ENCODE measurements around the gene SCFD2.

The SCFD2 gene

DNA sequence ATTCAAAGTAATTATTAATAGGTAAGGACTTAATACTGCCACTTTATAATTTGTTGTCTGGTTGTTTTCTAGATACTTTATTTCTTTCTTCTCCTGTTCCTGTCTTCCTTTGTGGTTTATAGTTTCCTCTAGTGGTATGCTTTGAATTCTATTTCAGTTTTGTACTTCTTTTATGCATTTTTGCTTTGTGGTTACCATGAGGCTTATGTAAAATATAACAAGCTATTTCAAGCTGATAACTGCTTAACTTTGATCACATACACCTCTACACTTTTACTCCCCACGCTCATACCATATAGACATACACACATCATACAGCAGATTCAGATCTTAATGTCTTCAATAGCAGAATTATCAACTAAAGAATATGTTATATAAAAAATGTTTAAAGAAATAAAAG is 192.3 kb downstream of the SCFD2 start:
- no peak overlapping the region for H3K27ac Mint-ChIP-seq
- peaks cover 34% of the 10 kb centered on the region for H3K9me3 Mint-ChIP-seq
- H3K27me3 Mint-ChIP-seq = no peaks in the 10 kb centered on the region
- H3K4me3 Mint-ChIP-seq = no peak overlapping the region
- no peak for DNase-seq
- ATAC-seq = no peak
- peaks cover 12% of the 10 kb centered on the region for H3K4me1 Mint-ChIP-seq
- peaks cover 44% of the 10 kb centered on the region for H3K36me3 Mint-ChIP-seq (ENCODE audit: low read depth)

DNA sequence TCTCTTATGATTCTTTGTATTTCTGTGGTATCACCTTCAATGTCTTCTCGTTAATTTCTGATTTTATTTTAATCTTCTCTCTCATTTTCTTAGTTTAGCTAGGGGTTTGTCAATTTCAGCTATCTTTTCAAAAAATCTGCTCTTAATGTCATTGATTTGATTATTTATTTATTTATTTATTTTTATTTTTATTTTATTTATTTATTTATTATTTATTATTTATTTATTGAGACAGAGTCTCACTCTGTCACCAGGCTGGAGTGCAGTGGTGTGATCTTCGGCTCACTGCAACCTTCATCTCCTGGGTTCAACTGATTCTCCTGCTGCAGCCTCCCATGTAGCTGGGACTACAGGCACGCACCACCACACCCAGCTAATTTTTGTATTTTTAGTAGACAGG is 194.1 kb downstream of the SCFD2 start:
- no peak for ATAC-seq
- Mint-ChIP-seq H3K36me3 (ENCODE audit: low read depth) (peaks cover 28% of the 10 kb centered on the region), H3K27ac (no peak overlapping the region)

DNA sequence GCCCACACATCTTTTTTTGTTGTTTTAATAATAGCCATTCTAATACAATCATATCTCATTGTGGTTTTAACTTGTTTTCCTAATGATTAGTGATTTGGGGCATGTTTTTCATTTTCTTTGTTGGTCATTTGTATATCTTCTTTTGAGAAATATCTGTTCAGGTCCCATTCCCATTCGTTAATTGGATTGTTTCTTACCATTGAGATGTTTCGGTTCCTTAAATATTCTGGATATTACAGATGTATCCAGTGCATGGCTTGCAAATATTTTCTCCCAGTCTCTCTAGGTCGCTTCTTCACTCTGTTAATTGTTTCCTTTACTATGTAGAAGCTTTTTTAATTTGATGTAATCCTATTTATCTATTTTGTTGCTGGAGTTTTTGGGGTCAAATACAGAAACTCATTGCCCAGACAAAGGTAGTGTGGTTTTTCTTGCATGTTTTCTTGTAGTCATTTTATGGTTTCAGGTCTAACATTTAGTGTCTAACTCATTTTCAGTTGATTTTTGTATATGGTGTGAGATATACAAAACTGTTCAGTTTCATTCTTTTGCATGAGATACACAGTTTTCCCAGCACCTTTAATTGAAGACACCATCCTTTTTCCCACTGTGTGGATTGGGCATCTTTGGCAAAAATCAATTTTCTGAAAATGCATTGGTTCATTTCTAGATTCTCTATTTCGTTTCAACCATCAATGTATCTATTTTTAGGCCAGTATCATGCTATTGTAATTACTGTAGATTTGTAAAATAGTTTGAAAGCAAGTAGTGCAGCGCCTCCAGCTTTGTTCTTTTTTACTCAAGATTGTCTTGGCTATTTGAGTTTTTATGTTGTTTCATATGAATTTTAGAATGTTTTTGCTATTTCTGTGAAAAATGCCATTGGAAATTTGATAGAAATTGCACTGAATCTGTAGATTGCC is 195.9 kb downstream of the SCFD2 start:
- no peak overlapping the region for H3K27ac Mint-ChIP-seq
- ATAC-seq = no peak
- H3K4me1 Mint-ChIP-seq = peaks cover 5% of the 10 kb centered on the region
- no peaks in the 10 kb centered on the region for H3K27me3 Mint-ChIP-seq
- no peak for DNase-seq
- peaks cover 31% of the 10 kb centered on the region for H3K36me3 Mint-ChIP-seq (ENCODE audit: low read depth)
- H3K9me3 Mint-ChIP-seq = peaks cover 32% of the 10 kb centered on the region
- no peak overlapping the region for H3K4me3 Mint-ChIP-seq

More for the DNA sequence above, 194.1 kb downstream of the SCFD2 start:
- Mint-ChIP-seq H3K27me3 (no peaks in the 10 kb centered on the region), H3K4me1 (peaks cover 7% of the 10 kb centered on the region), H3K9me3 (peaks cover 28% of the 10 kb centered on the region), H3K4me3 (no peak overlapping the region)
- DNase-seq = no peak

DNA sequence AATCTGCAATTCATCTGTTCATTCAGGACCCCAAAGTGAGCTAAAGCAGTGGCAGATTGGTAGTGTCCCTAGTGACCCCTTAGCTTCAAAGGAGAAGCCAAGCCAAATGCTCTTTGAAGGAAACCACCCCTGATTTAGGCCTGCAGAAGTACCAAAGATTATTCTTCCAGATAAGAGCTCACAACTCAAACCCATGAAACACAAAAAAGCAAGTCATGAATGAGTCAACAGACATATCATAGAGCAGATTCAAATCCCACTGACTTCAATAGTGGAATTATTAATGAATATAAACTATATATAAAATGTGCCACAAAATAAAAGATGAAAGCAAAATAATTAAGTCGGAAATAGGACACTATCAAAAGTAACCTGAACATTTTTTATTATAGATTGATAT is 197.6 kb downstream of the SCFD2 start:
- Mint-ChIP-seq H3K9me3 (peaks cover 24% of the 10 kb centered on the region), H3K36me3 (ENCODE audit: low read depth) (peaks cover 26% of the 10 kb centered on the region), H3K4me1 (no peaks in the 10 kb centered on the region), H3K4me3 (no peak overlapping the region), H3K27me3 (no peaks in the 10 kb centered on the region), H3K27ac (no peak overlapping the region)
- DNase-seq (no peak), ATAC-seq (no peak)

DNA sequence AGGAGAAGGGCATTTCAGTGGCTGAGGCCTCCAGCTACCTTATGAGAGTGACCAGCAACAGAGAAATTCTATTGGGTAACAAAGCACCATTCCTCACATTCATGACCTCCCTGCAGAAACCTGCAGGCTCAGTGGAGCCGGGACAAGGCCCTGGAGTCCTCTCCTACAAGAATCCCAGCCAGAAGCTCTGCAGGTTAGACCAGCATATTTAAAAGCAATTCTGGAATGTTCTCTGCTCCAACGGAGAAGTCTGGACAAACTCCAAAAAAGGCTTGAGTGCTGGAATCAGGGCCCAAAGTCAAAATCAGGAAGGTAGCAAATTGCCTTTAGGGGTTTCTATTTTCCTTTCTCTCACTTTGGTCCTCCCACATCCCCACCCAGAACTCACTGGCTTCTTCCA is 202.9 kb downstream of the SCFD2 start:
- DNase-seq (no peak), ATAC-seq (no peak)
- Mint-ChIP-seq H3K27me3 (no peaks in the 10 kb centered on the region), H3K36me3 (ENCODE audit: low read depth) (peaks cover 20% of the 10 kb centered on the region), H3K4me3 (no peak overlapping the region), H3K9me3 (peaks cover 5% of the 10 kb centered on the region), H3K27ac (no peak overlapping the region), H3K4me1 (no peaks in the 10 kb centered on the region)

DNA sequence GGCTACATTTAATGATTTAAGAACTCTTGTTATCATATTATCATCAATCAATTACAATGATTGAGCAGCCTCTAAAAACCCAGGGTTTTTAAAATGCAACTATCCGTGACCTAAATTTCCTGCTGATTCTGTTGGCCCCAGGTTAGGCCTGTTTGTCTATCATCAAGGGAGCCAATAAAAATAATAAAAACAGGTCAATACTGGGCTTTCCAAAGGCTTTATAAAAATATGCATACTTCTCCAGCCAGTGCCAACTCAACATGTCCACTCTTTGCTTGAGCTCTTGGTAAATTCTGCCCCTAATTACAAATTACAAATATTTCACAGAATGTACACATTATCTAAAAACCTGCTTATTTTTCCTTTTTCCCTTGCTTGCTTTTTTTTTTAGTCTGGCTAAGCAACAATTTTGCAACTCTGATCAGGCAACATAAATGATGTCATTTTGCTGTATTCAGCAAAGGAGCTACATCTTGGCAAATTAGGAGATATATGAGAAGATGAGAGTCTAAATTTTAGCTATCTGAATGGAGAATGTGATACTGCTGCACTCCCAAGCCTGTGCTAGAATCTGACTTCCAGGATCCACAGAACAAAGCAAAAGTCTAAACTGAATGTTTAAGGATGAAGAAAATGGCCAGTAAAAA is 204.0 kb downstream of the SCFD2 start:
- peaks cover 5% of the 10 kb centered on the region for H3K9me3 Mint-ChIP-seq
- H3K4me1 Mint-ChIP-seq = no peaks in the 10 kb centered on the region
- no peak for ATAC-seq
- no peak for DNase-seq
- H3K27ac Mint-ChIP-seq = no peak overlapping the region
- no peaks in the 10 kb centered on the region for H3K27me3 Mint-ChIP-seq
- peaks cover 26% of the 10 kb centered on the region for H3K36me3 Mint-ChIP-seq (ENCODE audit: low read depth)
- no peak overlapping the region for H3K4me3 Mint-ChIP-seq

DNA sequence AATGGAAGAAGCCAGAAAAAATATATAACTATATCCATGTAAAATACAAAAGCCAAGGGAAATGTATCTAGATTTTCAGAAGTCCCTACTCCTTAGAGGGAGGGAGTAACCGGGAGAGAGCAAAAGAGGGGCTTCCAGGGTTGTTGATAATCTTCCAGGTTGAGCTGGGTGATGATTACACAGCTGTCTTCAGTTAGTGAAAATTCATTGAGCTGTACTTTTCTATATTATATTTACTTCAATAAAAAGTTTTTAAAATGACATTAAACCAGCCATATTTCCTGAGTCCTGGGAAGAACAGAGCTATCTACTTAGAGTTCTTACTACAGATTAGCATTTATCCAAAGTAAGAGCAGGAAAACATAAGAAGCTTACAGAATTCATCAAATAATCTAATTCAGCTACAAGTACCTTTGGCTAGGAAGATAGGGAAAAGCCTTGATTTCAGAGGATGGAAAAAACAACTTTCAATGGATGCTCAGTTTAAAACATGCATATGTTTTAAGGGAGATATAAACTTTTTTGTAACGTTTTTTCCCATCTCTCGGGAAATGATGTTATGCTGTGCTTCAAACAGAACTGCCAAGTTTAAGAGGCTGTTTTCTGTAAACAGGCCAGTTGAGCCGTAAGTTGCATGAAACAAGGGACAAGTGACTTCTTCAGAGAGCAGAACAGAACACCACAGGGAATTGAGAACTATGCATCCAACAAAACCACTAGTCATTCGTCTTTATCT is 204.6 kb downstream of the SCFD2 start:
- Mint-ChIP-seq H3K27ac (no peak overlapping the region), H3K27me3 (no peaks in the 10 kb centered on the region)

DNA sequence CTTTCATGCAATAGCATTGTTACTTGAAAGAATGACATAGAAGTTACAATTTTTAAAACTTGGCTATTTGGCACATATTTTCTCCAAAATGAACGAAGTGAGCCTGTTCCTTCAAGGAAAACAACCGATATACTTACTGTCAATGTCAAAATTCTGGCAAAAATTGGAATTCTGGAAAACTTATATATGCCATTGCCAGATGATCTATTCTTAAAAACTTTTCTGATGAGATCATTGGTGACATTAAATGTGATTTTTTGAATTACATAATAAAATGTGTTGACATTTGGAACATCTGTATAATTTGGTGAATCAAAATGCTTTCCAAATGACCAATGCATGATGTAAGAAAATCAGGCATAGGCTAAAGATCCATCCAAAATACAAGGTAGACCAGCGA is 209.0 kb downstream of the SCFD2 start:
- Mint-ChIP-seq H3K36me3 (ENCODE audit: low read depth) (peaks cover 42% of the 10 kb centered on the region), H3K27me3 (no peaks in the 10 kb centered on the region), H3K4me3 (no peak overlapping the region), H3K4me1 (no peaks in the 10 kb centered on the region), H3K9me3 (no peaks in the 10 kb centered on the region), H3K27ac (no peak overlapping the region)
- no peak for DNase-seq
- no peak for ATAC-seq

More for the DNA sequence above, 204.6 kb downstream of the SCFD2 start:
- Mint-ChIP-seq H3K4me3 (no peak overlapping the region), H3K4me1 (no peaks in the 10 kb centered on the region), H3K9me3 (peaks cover 2% of the 10 kb centered on the region), H3K36me3 (ENCODE audit: low read depth) (peaks cover 25% of the 10 kb centered on the region)
- DNase-seq (no peak), ATAC-seq (no peak)

DNA sequence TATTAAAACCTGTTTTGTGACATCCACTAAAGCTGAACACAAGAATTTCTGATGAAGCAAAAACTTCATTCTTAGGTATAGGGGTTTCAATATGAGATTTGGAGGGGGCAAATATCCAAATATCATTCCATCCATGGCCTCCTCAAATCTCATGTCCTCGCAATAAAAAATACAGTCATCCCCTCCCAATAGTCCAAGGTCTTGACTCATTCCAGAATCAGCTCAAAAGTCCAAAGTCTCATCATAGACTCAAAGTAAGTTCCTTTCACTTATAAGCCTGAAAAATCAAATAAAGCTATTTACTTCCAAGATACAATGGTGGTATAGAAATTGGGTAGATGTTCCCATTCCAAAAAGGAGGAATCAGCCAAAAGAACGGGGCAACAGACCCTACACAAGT is 213.4 kb downstream of the SCFD2 start:
- ATAC-seq (no peak), DNase-seq (no peak)
- H3K27ac Mint-ChIP-seq = no peak overlapping the region
- no peaks in the 10 kb centered on the region for H3K4me1 Mint-ChIP-seq
- peaks cover 3% of the 10 kb centered on the region for H3K9me3 Mint-ChIP-seq
- H3K27me3 Mint-ChIP-seq = no peaks in the 10 kb centered on the region
- H3K4me3 Mint-ChIP-seq = no peak overlapping the region
- peaks cover 36% of the 10 kb centered on the region for H3K36me3 Mint-ChIP-seq (ENCODE audit: low read depth)

DNA sequence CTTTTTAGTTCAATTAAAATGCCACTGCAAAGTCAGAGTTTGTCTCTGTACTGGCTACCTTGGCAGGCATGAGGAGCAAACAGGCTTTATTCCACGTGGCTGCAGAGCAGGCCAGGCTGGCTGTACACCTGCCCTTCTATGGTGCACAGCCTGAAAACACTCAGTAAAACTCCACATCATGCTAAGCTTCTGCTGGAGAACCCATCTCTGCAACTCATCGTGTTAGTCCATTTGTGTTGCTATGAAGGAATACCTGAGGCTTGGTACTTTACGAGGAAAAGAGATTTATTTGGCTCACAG is 214.4 kb downstream of the SCFD2 start:
- ATAC-seq (no peak), DNase-seq (no peak)
- peaks cover 3% of the 10 kb centered on the region for H3K9me3 Mint-ChIP-seq
- peaks cover 29% of the 10 kb centered on the region for H3K36me3 Mint-ChIP-seq (ENCODE audit: low read depth)
- no peak overlapping the region for H3K27ac Mint-ChIP-seq
- H3K4me3 Mint-ChIP-seq = no peak overlapping the region
- no peaks in the 10 kb centered on the region for H3K27me3 Mint-ChIP-seq
- H3K4me1 Mint-ChIP-seq = no peaks in the 10 kb centered on the region

DNA sequence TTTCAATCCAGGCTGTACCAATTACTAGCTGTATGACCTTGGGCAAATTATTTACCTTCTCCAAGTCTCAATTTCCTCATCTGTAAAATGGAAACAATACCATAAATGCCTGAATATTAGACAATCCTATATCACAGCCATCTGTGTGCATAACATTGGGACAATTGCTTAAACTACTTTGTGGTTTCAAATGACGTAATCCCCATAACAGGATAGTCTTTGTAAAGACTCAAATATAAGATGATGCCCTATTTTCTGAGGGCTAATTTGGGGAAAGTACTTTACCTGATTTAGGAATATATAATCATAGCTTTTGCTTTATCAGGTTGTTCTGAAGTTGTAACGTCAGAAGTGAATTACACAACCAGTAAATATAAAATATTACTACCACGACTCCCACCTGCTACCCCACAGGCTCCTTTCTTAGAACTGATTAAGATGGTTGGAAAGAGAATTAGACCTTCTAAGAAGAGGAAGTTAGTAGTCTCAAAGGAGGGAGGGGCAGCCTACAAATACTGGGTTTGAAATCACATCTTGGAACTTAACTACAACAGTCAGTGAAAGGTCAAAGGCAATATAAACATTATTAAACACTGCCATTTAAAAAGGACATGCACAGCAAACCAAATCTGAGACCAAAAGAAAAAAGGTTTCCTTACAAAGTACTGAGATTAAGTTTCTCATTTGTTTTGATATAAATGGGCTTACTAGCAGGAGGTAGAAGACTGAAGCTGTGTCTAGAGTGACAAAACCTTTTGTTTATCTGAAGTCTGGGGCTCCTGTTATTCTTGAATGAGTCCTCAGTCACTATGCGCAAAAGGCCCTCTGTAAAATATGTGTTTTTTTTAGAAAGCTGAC is 215.0 kb downstream of the SCFD2 start:
- peaks cover 29% of the 10 kb centered on the region for H3K36me3 Mint-ChIP-seq (ENCODE audit: low read depth)
- H3K9me3 Mint-ChIP-seq = peaks cover 3% of the 10 kb centered on the region
- H3K4me1 Mint-ChIP-seq = no peaks in the 10 kb centered on the region
- H3K27me3 Mint-ChIP-seq = no peaks in the 10 kb centered on the region
- ATAC-seq (no peak), DNase-seq (no peak)
- no peak overlapping the region for H3K27ac Mint-ChIP-seq
- H3K4me3 Mint-ChIP-seq = no peak overlapping the region

DNA sequence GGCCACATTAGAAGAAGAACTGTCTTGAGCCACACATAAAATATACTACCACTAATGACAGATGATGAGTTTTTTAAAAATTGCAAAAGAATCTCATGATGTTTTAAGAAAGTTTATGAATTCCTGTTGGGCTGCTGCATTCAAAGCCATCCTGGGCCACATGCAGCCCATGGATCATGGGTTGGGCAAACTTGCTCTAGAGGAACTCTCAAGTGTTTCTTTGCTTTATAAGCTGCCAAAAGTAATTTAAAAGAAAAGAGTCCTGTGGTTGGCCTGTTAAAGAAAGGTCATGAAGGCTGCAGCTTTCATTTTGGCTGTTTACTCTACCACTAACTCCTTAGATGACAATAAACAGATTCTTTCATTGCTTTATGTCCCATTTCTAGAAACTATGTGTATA is 218.2 kb downstream of the SCFD2 start:
- peaks cover 3% of the 10 kb centered on the region for H3K9me3 Mint-ChIP-seq
- H3K4me3 Mint-ChIP-seq = no peak overlapping the region
- peaks cover 5% of the 10 kb centered on the region for H3K4me1 Mint-ChIP-seq
- H3K36me3 Mint-ChIP-seq (ENCODE audit: low read depth) = peaks cover 21% of the 10 kb centered on the region
- ATAC-seq = no peak
- H3K27ac Mint-ChIP-seq = no peak overlapping the region
- H3K27me3 Mint-ChIP-seq = no peaks in the 10 kb centered on the region
- no peak for DNase-seq

DNA sequence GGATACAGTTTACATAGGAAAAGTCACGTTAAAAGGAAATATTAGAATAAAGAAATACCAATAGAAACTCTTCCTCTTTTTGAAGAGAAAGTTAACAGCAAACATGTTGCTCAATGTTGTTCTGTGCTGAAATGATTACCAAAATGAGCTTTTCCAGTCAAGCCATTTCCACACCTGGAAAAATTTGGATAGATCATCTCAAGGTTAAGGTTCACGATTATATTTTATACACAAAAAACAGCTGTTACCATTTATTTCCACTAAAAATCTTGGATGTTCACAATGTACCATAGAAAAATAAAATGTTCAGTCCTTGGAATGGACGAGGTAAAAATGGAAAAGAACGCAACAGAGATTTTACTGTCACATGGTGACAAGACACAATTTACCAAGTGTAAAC is 218.7 kb downstream of the SCFD2 start:
- no peak overlapping the region for H3K27ac Mint-ChIP-seq
- DNase-seq (no peak), ATAC-seq (no peak)

DNA sequence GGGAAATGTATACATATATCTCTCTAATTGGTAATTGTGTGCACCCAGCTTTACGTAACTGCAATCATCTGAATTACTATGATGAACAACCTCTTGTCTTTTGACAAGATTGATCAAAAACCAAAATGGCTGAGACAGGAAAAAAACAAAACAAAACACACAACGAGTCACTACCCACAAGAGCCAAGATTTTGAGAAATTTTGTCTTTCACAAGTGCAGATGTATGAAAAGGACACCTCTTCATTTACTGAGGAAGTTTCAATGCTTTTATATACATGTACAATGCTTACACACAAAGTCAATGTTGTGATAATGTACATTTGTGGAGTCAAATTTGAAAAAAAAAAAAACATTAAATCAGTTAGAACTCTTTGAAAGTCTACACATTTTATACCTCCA is 224.6 kb downstream of the SCFD2 start:
- no peak for ATAC-seq
- Mint-ChIP-seq H3K4me3 (no peak overlapping the region), H3K36me3 (ENCODE audit: low read depth) (peaks cover 40% of the 10 kb centered on the region)

More for the DNA sequence above, 218.7 kb downstream of the SCFD2 start:
- peaks cover 5% of the 10 kb centered on the region for H3K4me1 Mint-ChIP-seq
- peaks cover 25% of the 10 kb centered on the region for H3K36me3 Mint-ChIP-seq (ENCODE audit: low read depth)
- peaks cover 3% of the 10 kb centered on the region for H3K9me3 Mint-ChIP-seq
- no peak overlapping the region for H3K4me3 Mint-ChIP-seq
- H3K27me3 Mint-ChIP-seq = no peaks in the 10 kb centered on the region

More for the DNA sequence above, 224.6 kb downstream of the SCFD2 start:
- DNase-seq = no peak
- Mint-ChIP-seq H3K27me3 (no peaks in the 10 kb centered on the region), H3K27ac (no peak overlapping the region), H3K4me1 (peaks cover 22% of the 10 kb centered on the region), H3K9me3 (peaks cover 4% of the 10 kb centered on the region)

All from activated naive CD8-positive, alpha-beta T cell treated with anti-CD3 and anti-CD28 coated beads, Interleukin-2, amount 50 U/mL, for 24 hours (primary cell).